GM12878 (cell line): ENCODE data around the gene NPAS2. TPM values are rescaled to one million over a fixed set of nuclear protein-coding genes. Genes with fewer than 3 reads are reported as not detected.

Experiments
- ATAC-seq: fragments of 200-7000 bp; cut with Tn5 transposase; 3 replicates; pipeline ENCODE4 v1.9.1; 2020; ENCODE audit warnings: mild to moderate bottlenecking, moderate library complexity
- BruUV-seq: library from RNA; stranded (reverse); fragments of 400-500 nt; replicated peaks from 2 replicates; lab custom pipeline; 2021; lab: Mats Ljungman, UMichigan
- CTCF ChIA-PET: fragments of 300-600 bp; sonication (Branson Sonifier 250); formaldehyde crosslinking; extraction: SDS; loops from one replicate; lab custom pipeline; 2021; ENCODE audit warnings: inconsistent platforms; lab: Yijun Ruan, JAX
- POLR2A ChIA-PET: fragments of 350-600 bp; formaldehyde crosslinking; extraction: SDS; loops from one replicate; lab custom pipeline; 2021; ENCODE audit warnings: inconsistent platforms; lab: Charles Lee
- RAD21 ChIA-PET: fragments of 300-600 bp; sonication (Branson Sonifier 250); formaldehyde crosslinking; loops from one replicate; lab custom pipeline; 2023; ENCODE audit warnings: antibody characterized with exemption; ENCODE audit not compliant: unreplicated experiment; lab: Charles Lee
- SMC1A ChIA-PET: fragments of 300-600 bp; sonication (Branson Sonifier 250); formaldehyde crosslinking; loops from one replicate; lab custom pipeline; 2023; ENCODE audit not compliant: unreplicated experiment, uncharacterized antibody; lab: Charles Lee
- DNase-seq: peaks from one replicate; pipeline ENCODE4 v3.0.0-alpha.2; 2011; ENCODE audit warnings: low read depth, low spot score
- FAIRE-seq: peaks from 3 replicates; lab custom pipeline; 2011; peaks lifted over from hg19 to GRCh38; lab: Jason Lieb, UNC
- H2AFZ ChIP-seq: 2 replicates; pipeline ENCODE4 v1.6.0; 2011; ENCODE audit warnings: low read depth, low read length, control low read depth; ENCODE audit not compliant: control insufficient read depth
- H3K27ac ChIP-seq: 2 replicates; pipeline ENCODE4 v1.5.1; 2011; ENCODE audit warnings: control low read depth; ENCODE audit not compliant: control insufficient read depth, insufficient read depth
- H3K27me3 ChIP-seq, 2 experiments: replicated peaks in 1 of 2; 2 replicates each; pipeline versions ENCODE4 v1.6.0 to v1.6.1; 2011; ENCODE audit warnings: low read length in 1 of 2; ENCODE audit not compliant: control insufficient read depth in 2 of 2, insufficient read depth in 2 of 2
- H3K36me3 ChIP-seq, 2 experiments: 2 replicates each; pipeline ENCODE4 v1.5.1; 2011; ENCODE audit warnings: low read length in 1 of 2; ENCODE audit not compliant: control insufficient read depth in 2 of 2, insufficient read depth in 2 of 2
- H3K4me1 ChIP-seq: 2 replicates; pipeline ENCODE4 v1.6.1; 2011; ENCODE audit warnings: mild to moderate bottlenecking, low read length, moderate library complexity, mixed read lengths; ENCODE audit not compliant: control insufficient read depth, insufficient read depth
- H3K4me2 ChIP-seq: 2 replicates; pipeline ENCODE4 v1.6.0; 2011; ENCODE audit warnings: control low read depth; ENCODE audit not compliant: control insufficient read depth, insufficient read depth
- H3K4me3 ChIP-seq: fragments of 200-600 bp; sonication (generic); 2 replicates; pipeline ENCODE4 v1.5.1; 2016
- H3K79me2 ChIP-seq: 2 replicates; pipeline ENCODE4 v1.6.0; 2011; ENCODE audit warnings: low read length; ENCODE audit not compliant: control insufficient read depth, insufficient read depth
- H3K9ac ChIP-seq: 2 replicates; pipeline ENCODE4 v1.8.0; 2011; ENCODE audit warnings: low read length, control low read depth, mixed read lengths; ENCODE audit not compliant: control insufficient read depth, insufficient read depth
- H3K9me3 ChIP-seq: replicated peaks from 3 replicates; pipeline ENCODE4 v1.5.1; 2011; ENCODE audit warnings: mild to moderate bottlenecking, low read length; ENCODE audit not compliant: control insufficient read depth, insufficient read depth
- H4K20me1 ChIP-seq: 2 replicates; pipeline ENCODE4 v1.6.0; 2011; ENCODE audit not compliant: control insufficient read depth, insufficient read depth
- EED ChIP-seq: sonication (generic); IDR thresholded peaks from 2 replicates; pipeline ENCODE4 v1.6.1; 2016; ENCODE audit warnings: antibody characterized with exemption, low read depth
- EGR1 ChIP-seq, 2 experiments: IDR thresholded peaks; 1 replicate in 1 of 2; 2 replicates in 1 of 2; pipeline ENCODE4 v1.6.1; 2011 to 2012; ENCODE audit warnings: low read depth in 2 of 2, low read length in 2 of 2, borderline replicate concordance in 1 of 2, mild to moderate bottlenecking in 1 of 2, moderate library complexity in 1 of 2
- FOXM1 ChIP-seq: IDR thresholded peaks from 2 replicates; pipeline ENCODE4 v1.6.1; 2012; ENCODE audit warnings: low read depth, mild to moderate bottlenecking, inconsistent platforms, low read length, moderate library complexity
- GABPA ChIP-seq: IDR thresholded peaks from 2 replicates; pipeline ENCODE4 v1.6.1; 2014; ENCODE audit warnings: antibody characterized with exemption, low read depth, mild to moderate bottlenecking, inconsistent platforms
- HCFC1 ChIP-seq: fragments of 150-350 bp; IDR thresholded peaks from 2 replicates; pipeline ENCODE4 v1.6.1; 2014; ENCODE audit warnings: low read length
- NFYB ChIP-seq: IDR thresholded peaks from 2 replicates; pipeline ENCODE4 v1.6.1; 2011; ENCODE audit warnings: low read depth, mild to moderate bottlenecking, low read length, improper control_type of control experiment, moderate library complexity; ENCODE audit not compliant: insufficient read depth
- RCOR1 ChIP-seq: conservative IDR thresholded peaks from 2 replicates; pipeline ENCODE4 v1.6.1; 2012; ENCODE audit warnings: low read depth, low read length, improper control_type of control experiment
- SRF ChIP-seq, 2 experiments: IDR thresholded peaks; 2 replicates each; pipeline ENCODE4 v1.6.1; 2011; ENCODE audit warnings: low read depth in 2 of 2, low read length in 2 of 2, mild to moderate bottlenecking in 1 of 2, moderate library complexity in 1 of 2
- SUPT20H ChIP-seq: IDR thresholded peaks from 2 replicates; pipeline ENCODE4 v1.6.1; 2011; ENCODE audit warnings: low read depth, mild to moderate bottlenecking, low read length, moderate library complexity, borderline replicate concordance; ENCODE audit not compliant: control insufficient read depth
- TCF3 ChIP-seq: IDR thresholded peaks from 2 replicates; pipeline ENCODE4 v1.6.1; 2012; ENCODE audit warnings: low read depth, mild to moderate bottlenecking, low read length, borderline replicate concordance; ENCODE audit not compliant: insufficient read depth
- ZNF274 ChIP-seq: IDR thresholded peaks from one replicate; pipeline ENCODE4 v1.8.0; 2011; ENCODE audit not compliant: insufficient read length, insufficient read depth
- WGBS: methylation state at CpG from one replicate; pipeline ENCODE4 v1.1.6; 2016; ENCODE audit warnings: low lambda C conversion rate; ENCODE audit not compliant: insufficient replicate concordance, insufficient coverage; ENCODE audit errors: missing lambda C conversion rate; 5-methylcytosine and 5-hydroxymethylcytosine counted together
- in situ Hi-C: fragments of 300-500 bp; cut with MboI; formaldehyde crosslinking; loops from 9 replicates; pipeline ENCODE4 v1.14.3; 2018; ENCODE audit warnings: mixed read lengths
- intact Hi-C: fragments of 100-400 bp; cut with micrococcal nuclease; formaldehyde crosslinking; loops from one replicate; pipeline ENCODE4 v1.14.2; 2022; ENCODE audit not compliant: unreplicated experiment
- polyA plus RNA-seq, 11 experiments: library from polyadenylated mRNA; depleted of rRNA in 4 of 11; unstranded in 6 of 11; stranded (reverse) in 5 of 11; fragments of >200 nt; fragmentation: Nextera tagmentation in 4 of 11; fragmentation: Illumina TruSeq in 1 of 11; extraction: Ambion mirVana in 4 of 11; extraction: Trizol in 1 of 11; gene quantifications; 1 replicate in 1 of 11; 2 replicates in 10 of 11; pipeline versions ENCODE4 v1.2.1 to v1.2.3, GENCODE V29; 2011 to 2016; ENCODE audit warnings: inconsistent platforms in 2 of 11, missing spikeins in 2 of 11, low read depth in 1 of 11
- total RNA-seq, 4 experiments: library from RNA; depleted of rRNA in 3 of 4; stranded (reverse); fragments of >200 nt in 3 of 4; fragmentation: Illumina TruSeq in 1 of 4; extraction: Trizol in 1 of 4; gene quantifications; 2 replicates each; pipeline versions ENCODE4 v1.2.1 to v1.2.3, GENCODE V29; 2013 to 2021

The NPAS2 gene
- total and polyA plus RNA-seq, 10 of the 15 experiments (the other 5 are each of a cell fraction or from before 2014, with no cell fraction given) = 0.08 TPM; not detected in 9

DNA sequence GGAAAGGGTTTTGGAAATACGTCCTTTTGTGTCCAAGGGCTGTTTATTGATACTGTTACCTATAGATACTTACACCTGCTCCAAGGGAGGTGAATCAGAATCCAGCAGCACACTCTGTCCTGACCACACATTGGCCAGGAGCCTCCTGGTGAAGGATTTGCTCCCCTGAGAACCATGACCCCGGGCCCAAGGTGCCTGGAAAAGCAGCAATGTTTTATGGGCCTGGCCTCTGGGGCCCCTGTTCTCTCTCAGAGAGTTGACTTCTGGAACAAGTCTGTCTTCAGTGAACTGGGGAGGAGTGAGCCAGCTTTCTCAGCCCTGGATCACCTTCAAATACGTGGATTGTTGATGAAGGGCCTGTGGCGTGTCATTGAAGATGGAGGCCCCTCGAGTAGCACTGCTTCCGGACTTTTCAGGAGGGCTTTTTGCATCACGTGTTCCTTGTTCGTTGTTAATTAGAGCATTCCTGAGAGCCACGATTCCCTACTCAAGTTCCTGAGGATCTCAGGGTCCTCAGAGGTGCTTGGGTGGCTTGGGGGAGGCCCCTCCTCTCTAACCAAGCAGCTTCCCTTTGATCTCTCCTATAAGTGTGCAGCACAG lies 103.6 kb downstream of the NPAS2 start (continued):
- TF ChIP-seq ZNF274 (no peak), EGR1 (IDR thresholded peaks at IDR 0.05; ENCODE audit: borderline replicate concordance in 1 of 2, low read depth in 2 of 2, low read length in 2 of 2) (no peak), RCOR1 (no peak), EED (no peak), NFYB (no peak), SRF (IDR thresholded peaks at IDR 0.05; ENCODE audit: low read depth in 2 of 2, low read length in 2 of 2) (no peak), HCFC1 (no peak), SUPT20H (no peak), TCF3 (no peak), GABPA (no peak)

GRCh38 chr2:100924122-100924519 lies 104.2 kb downstream of the NPAS2 start:
- Histone ChIP-seq H3K27ac (no peak overlapping the region), H3K9me3 (no peaks in the 10 kb centered on the region), H2AFZ (no peak overlapping the region), H4K20me1 (no peaks in the 10 kb centered on the region), H3K4me3 (no peak overlapping the region), H3K4me1 (no peaks in the 10 kb centered on the region), H3K27me3 (no peaks in the 10 kb centered on the region; a peak in 1 of 4 replicates), H3K36me3 (no peaks in the 10 kb centered on the region), H3K9ac (no peak overlapping the region), H3K4me2 (no peak overlapping the region), H3K79me2 (no peaks in the 10 kb centered on the region)
- in situ Hi-C loops = no loop called here
- no peak for FAIRE-seq
- ATAC-seq = peak; percentile 22
- intact Hi-C loops = no loop called here
- BruUV-seq = no TSS peak
- TF ChIP-seq ZNF274 (no peak), FOXM1 (no peak)
- RAD21 ChIA-PET = interaction anchor here (1.1 to 1.2 kb wide), 2 partner anchors 10 to 17 kb away, joined by 3 read pairs; no protein-coding TSS in a partner anchor
- SMC1A ChIA-PET = interaction anchor here (0.6 to 1.4 kb wide), 7 partner anchors 8 to 294 kb away, joined by 3 to 4 read pairs (median 3); no protein-coding TSS in a partner anchor
- POLR2A ChIA-PET = interaction anchor here (0.5 kb wide), 1 partner anchor 360 kb away, joined by 3 read pairs; no protein-coding TSS in a partner anchor
- CTCF ChIA-PET = interaction anchor here (0.7 to 0.8 kb wide), 2 partner anchors 57 to 61 kb away, joined by 3 read pairs; no protein-coding TSS in a partner anchor
- DNase-seq = no peak
- 58% methylated on average over 1 of the region's 1 CpG for WGBS
